HepG2 (cell line): ENCODE measurements around the gene SMIM36. TPM values are rescaled to one million over a fixed set of nuclear protein-coding genes. Genes with fewer than 3 reads are reported as not detected.

Experiments used
- DPF2 ChIP-seq: sonication (generic); formaldehyde crosslinking; IDR thresholded peaks from 2 replicates; pipeline ENCODE4 v1.4.0; 2020; ENCODE audit warnings: mild to moderate bottlenecking, low read depth, missing genetic modification reagents, borderline replicate concordance
- FOSL2 ChIP-seq: sonication (generic); formaldehyde crosslinking; IDR thresholded peaks from 2 replicates; pipeline ENCODE4 v1.4.0; 2020; ENCODE audit warnings: missing genetic modification reagents
- FOXA3 ChIP-seq: IDR thresholded peaks from 2 replicates; pipeline ENCODE4 v1.6.1; 2016; ENCODE audit warnings: missing genetic modification reagents, missing compliant biosample characterization
- GZF1 ChIP-seq: sonication (generic); formaldehyde crosslinking; IDR thresholded peaks from 2 replicates; pipeline ENCODE4 v1.5.1; 2020; ENCODE audit warnings: mild to moderate bottlenecking, missing genetic modification reagents
- HHEX ChIP-seq: IDR thresholded peaks from 2 replicates; pipeline ENCODE4 v1.6.1; 2016; ENCODE audit warnings: control low read depth
- HIVEP1 ChIP-seq: sonication (generic); formaldehyde crosslinking; IDR thresholded peaks from 2 replicates; pipeline ENCODE4 v1.4.0; 2020; ENCODE audit warnings: mild to moderate bottlenecking, missing genetic modification reagents
- HNRNPLL ChIP-seq: fragments of 200-400 bp; formaldehyde crosslinking; IDR thresholded peaks from 2 replicates; pipeline ENCODE4 v1.6.1; 2017; ENCODE audit warnings: mild to moderate bottlenecking, low read depth, low read length; ENCODE audit not compliant: poor library complexity, severe bottlenecking
- KDM2A ChIP-seq: sonication (generic); formaldehyde crosslinking; IDR thresholded peaks from 2 replicates; pipeline ENCODE4 v1.4.0; 2020; ENCODE audit warnings: low read depth, missing genetic modification reagents, borderline replicate concordance
- MIXL1 ChIP-seq: IDR thresholded peaks from 2 replicates; pipeline ENCODE4 v1.6.1; 2016
- SALL1 ChIP-seq: sonication (generic); formaldehyde crosslinking; IDR thresholded peaks from 2 replicates; pipeline ENCODE4 v1.8.0; 2022; ENCODE audit warnings: mild to moderate bottlenecking, missing genetic modification reagents
- SOX6 ChIP-seq, 2 experiments: fragments of 450-650 bp in 1 of 2; sonication (generic) in 1 of 2; formaldehyde crosslinking in 1 of 2; IDR thresholded peaks; 2 replicates each; pipeline versions ENCODE4 v1.4.0 to v1.6.1; 2017 to 2020; ENCODE audit warnings: antibody characterized with exemption in 1 of 2, mild to moderate bottlenecking in 1 of 2, missing genetic modification reagents in 1 of 2
- SRSF4 ChIP-seq: fragments of 200-400 bp; formaldehyde crosslinking; IDR thresholded peaks from one replicate; pipeline ENCODE4 v1.6.1; 2018; ENCODE audit warnings: mild to moderate bottlenecking, low read depth, low read length, moderate library complexity; ENCODE audit not compliant: poor library complexity, severe bottlenecking
- ZBTB7B ChIP-seq: sonication (generic); formaldehyde crosslinking; IDR thresholded peaks from 2 replicates; pipeline ENCODE4 v1.4.0; 2020; ENCODE audit warnings: missing genetic modification reagents
- ZEB1 ChIP-seq: IDR thresholded peaks from 2 replicates; pipeline ENCODE4 v1.6.1; 2012; ENCODE audit warnings: mild to moderate bottlenecking, low read depth, inconsistent platforms; ENCODE audit not compliant: insufficient replicate concordance
- ZNF230 ChIP-seq: sonication (generic); formaldehyde crosslinking; IDR thresholded peaks from 2 replicates; pipeline ENCODE4 v1.4.0; 2020; ENCODE audit warnings: mild to moderate bottlenecking, missing genetic modification reagents
- ZNF264 ChIP-seq: sonication (generic); formaldehyde crosslinking; IDR thresholded peaks from 2 replicates; pipeline ENCODE4 v1.4.0; 2020; ENCODE audit warnings: missing genetic modification reagents
- ZNF3 ChIP-seq: IDR thresholded peaks from 2 replicates; pipeline ENCODE4 v1.7.0; 2017; ENCODE audit warnings: inconsistent platforms
- ZNF331 ChIP-seq: sonication (generic); formaldehyde crosslinking; IDR thresholded peaks from 2 replicates; pipeline ENCODE4 v1.4.0; 2020; ENCODE audit warnings: missing genetic modification reagents
- ZNF34 ChIP-seq: sonication (generic); formaldehyde crosslinking; IDR thresholded peaks from 2 replicates; pipeline ENCODE4 v1.4.0; 2020; ENCODE audit warnings: mild to moderate bottlenecking, missing genetic modification reagents, borderline replicate concordance
- ZNF44 ChIP-seq: sonication (generic); formaldehyde crosslinking; IDR thresholded peaks from 2 replicates; pipeline ENCODE4 v1.5.1; 2020; ENCODE audit warnings: mild to moderate bottlenecking, missing genetic modification reagents
- ZNF687 ChIP-seq: sonication (generic); formaldehyde crosslinking; IDR thresholded peaks from 2 replicates; pipeline ENCODE4 v1.5.1; 2020; ENCODE audit warnings: mild to moderate bottlenecking, missing genetic modification reagents, moderate library complexity
- ZNF713 ChIP-seq: sonication (generic); formaldehyde crosslinking; IDR thresholded peaks from 2 replicates; pipeline ENCODE4 v1.4.0; 2020; ENCODE audit warnings: mild to moderate bottlenecking, missing genetic modification reagents
- ZSCAN25 ChIP-seq: sonication (generic); formaldehyde crosslinking; IDR thresholded peaks from 2 replicates; pipeline ENCODE4 v1.8.0; 2022; ENCODE audit warnings: mild to moderate bottlenecking, missing genetic modification reagents
- polyA plus RNA-seq, 8 experiments: library from polyadenylated mRNA; depleted of rRNA in 3 of 8; stranded (reverse) in 7 of 8; unstranded in 1 of 8; fragments of >200 nt; fragmentation: Illumina TruSeq in 4 of 8; extraction: Trizol in 4 of 8; gene quantifications; 2 replicates each; pipeline versions ENCODE4 v1.2.1 to v1.2.3, GENCODE V29; 2011 to 2016; ENCODE audit warnings: low read depth in 4 of 8, missing spikeins in 1 of 8, mixed read lengths in 1 of 8; ENCODE audit not compliant: insufficient read depth in 1 of 8
- total RNA-seq, 5 experiments: library from RNA; depleted of rRNA; stranded (reverse); fragments of >200 nt; fragmentation: Illumina TruSeq; extraction: Trizol; gene quantifications; 2 replicates each; pipeline ENCODE4 v1.2.3, GENCODE V29; 2016; ENCODE audit warnings: low read depth in 1 of 5
- TF ChIP-seq, protein P1 (sequence below): IDR thresholded peaks from 2 replicates; pipeline ENCODE4 v1.6.1; 2016; ENCODE audit warnings: low read depth, control low read depth
- TF ChIP-seq, protein P2 (sequence below): sonication (generic); formaldehyde crosslinking; IDR thresholded peaks from 2 replicates; pipeline ENCODE4 v1.4.0; 2020; ENCODE audit warnings: mild to moderate bottlenecking, low read depth, missing genetic modification reagents

The SMIM36 gene
- total and polyA plus RNA-seq, 2 of the 13 experiments (the other 11 are each of a cell fraction or from before 2014, with no cell fraction given) = not detected

- TF ChIP-seq SOX6 (IDR thresholded peaks at IDR 0.05) (no peak), SOX6 (CRISPR knock-in tag; IDR thresholded peaks at IDR 0.05) (peak; percentile 99), KDM2A (CRISPR knock-in tag) (0 out of 2 replicates have a peak, but pooled peaks have one; percentile 27), ZNF44 (CRISPR knock-in tag) (no peak), ZNF34 (CRISPR knock-in tag) (no peak), ZEB1 (no peak), FOXA3 (peak; percentile 91), ZSCAN25 (0 out of 2 replicates have a peak, but pooled peaks have one; percentile 52), HNRNPLL (no peak), MIXL1 (CRISPR knock-in tag) (peak; percentile 41), ZNF331 (CRISPR knock-in tag) (peak; percentile 33; the same call in 1 of the 2 replicates), SRSF4 (no peak), ZNF264 (CRISPR knock-in tag) (no peak; the same call in 1 of the 2 replicates), HHEX (CRISPR knock-in tag) (0 out of 2 replicates have a peak, but pooled peaks have one; percentile 8), ZNF687 (no peak), FOSL2 (CRISPR knock-in tag) (peak; percentile 74; the same call in 1 of the 2 replicates), SALL1 (CRISPR knock-in tag) (peak; percentile 81), ZNF713 (no peak), ZNF3 (CRISPR knock-in tag) (no peak), GZF1 (CRISPR knock-in tag) (no peak), ZNF230 (CRISPR knock-in tag) (peak; percentile 37; the same call in 1 of the 2 replicates), ZBTB7B (CRISPR knock-in tag) (peak; percentile 99), DPF2 (peak; percentile 93), HIVEP1 (CRISPR knock-in tag) (no peak)
- TF ChIP-seq, protein P1, sequence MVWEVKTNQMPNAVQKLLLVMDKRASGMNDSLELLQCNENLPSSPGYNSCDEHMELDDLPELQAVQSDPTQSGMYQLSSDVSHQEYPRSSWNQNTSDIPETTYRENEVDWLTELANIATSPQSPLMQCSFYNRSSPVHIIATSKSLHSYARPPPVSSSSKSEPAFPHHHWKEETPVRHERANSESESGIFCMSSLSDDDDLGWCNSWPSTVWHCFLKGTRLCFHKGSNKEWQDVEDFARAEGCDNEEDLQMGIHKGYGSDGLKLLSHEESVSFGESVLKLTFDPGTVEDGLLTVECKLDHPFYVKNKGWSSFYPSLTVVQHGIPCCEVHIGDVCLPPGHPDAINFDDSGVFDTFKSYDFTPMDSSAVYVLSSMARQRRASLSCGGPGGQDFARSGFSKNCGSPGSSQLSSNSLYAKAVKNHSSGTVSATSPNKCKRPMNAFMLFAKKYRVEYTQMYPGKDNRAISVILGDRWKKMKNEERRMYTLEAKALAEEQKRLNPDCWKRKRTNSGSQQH (CRISPR knock-in tag) = peak; percentile 61; the same call in 1 of the 2 replicates
- TF ChIP-seq, protein P2, sequence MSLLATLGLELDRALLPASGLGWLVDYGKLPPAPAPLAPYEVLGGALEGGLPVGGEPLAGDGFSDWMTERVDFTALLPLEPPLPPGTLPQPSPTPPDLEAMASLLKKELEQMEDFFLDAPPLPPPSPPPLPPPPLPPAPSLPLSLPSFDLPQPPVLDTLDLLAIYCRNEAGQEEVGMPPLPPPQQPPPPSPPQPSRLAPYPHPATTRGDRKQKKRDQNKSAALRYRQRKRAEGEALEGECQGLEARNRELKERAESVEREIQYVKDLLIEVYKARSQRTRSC (CRISPR knock-in tag) = no peak
Observed at GRCh38 chr17:55407641-55408566, 103.3 kb downstream of the SMIM36 start (continued).
